HG03571 (cell line): ENCODE results near the gene GPATCH2.
"Not testable (repeated sequence)": the region's sequence is repeated elsewhere in the genome, so short reads cannot be mapped to it uniquely, and the experiment has no call there.

Experiments used
- ATAC-seq: cut with Tn5 transposase; IDR thresholded peaks from one replicate; pipeline ENCODE4 v1.9.1; 2021; ENCODE audit not compliant: unreplicated experiment

GPATCH2 gene

GRCh38 chr1:217584286-217584811 lies 46.5 kb downstream of the GPATCH2 start:
- ATAC-seq, result not testable (repeated sequence)

DNA sequence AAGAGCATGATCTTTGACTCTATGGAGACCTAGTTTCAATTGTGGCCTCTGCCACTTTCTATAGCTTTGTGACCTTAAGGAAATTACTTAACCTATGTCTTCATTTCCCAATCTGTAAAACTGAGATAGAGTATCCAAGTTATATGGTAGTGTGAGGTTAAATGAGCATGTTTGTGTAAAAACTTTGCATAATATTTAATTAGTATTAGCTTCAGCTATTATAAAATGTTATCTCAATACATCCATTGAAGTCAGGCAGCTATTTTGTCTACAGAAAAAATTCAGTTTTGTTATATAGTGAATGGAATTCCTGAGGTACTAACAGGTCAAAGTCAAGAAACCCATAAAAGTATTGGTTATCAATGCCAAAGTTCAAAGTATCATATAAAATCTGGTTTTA lies 53.6 kb downstream of the GPATCH2 start:
- ATAC-seq, result no peak

- ATAC-seq, result no peak
Measured at GRCh38 chr1:217574265-217574949, 56.5 kb downstream of the GPATCH2 start.

DNA sequence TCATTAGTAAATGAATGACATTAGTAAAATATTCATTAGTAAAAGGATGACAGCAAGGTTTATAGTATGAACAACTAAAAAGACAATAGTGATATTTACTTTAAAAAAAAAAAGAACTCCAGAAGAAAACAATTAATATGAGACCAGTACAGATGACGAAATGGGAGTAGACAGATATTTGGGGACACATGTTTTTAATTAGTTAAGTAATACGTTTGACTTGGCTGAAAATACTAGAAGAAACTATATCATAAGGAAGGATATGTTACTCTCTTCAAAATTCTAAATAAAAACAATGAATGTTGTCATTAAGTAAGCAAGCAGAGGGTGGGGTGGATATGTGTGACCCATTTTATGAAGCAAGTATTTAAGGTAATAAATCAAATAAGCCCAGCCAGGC lies 61.9 kb downstream of the GPATCH2 start:
- ATAC-seq, result no peak

DNA sequence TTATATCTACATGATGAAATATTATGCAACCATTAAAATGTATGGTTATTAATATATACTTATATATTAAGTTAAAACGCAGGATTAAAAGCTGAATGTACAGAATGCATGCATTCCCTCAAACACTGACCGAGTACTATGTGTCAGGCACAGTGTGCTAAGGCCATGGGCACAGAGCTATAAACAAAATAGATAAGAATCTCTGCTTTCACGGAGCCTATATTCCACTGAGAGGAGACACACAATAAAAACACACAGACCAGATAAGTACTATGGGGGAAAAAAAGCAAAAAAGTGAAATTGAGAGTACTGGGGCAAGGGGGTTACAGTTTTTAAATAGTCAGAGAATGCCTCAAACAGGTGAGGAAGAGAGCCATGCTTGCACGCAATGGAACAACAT lies 62.7 kb downstream of the GPATCH2 start:
- ATAC-seq, result no peak

- ATAC-seq, result no peak
Measured at GRCh38 chr1:217564833-217565232, 66.1 kb downstream of the GPATCH2 start.

- ATAC-seq, result no peak
Measured at GRCh38 chr1:217564207-217564606, 66.7 kb downstream of the GPATCH2 start.

DNA sequence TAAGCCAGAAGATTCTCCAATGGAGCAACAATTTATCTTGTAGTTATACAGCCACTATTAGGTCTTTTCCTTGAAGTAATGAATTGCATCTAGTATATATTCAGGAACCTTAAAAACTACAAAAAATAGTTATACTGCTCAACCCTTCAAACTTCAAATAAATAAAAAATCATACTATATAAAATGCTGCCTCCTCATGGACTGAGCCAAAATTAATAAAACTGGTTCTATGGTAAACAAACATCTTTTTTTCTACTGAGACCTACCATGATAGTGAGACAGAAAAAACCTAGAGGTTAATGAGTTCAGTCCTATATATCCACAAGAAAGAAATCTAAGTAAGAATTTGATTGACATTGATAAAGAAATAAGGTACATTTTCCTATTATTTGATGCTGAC lies 67.7 kb downstream of the GPATCH2 start:
- ATAC-seq, result no peak

- ATAC-seq, result no peak
Measured at GRCh38 chr1:217562229-217562878, 68.5 kb downstream of the GPATCH2 start.

DNA sequence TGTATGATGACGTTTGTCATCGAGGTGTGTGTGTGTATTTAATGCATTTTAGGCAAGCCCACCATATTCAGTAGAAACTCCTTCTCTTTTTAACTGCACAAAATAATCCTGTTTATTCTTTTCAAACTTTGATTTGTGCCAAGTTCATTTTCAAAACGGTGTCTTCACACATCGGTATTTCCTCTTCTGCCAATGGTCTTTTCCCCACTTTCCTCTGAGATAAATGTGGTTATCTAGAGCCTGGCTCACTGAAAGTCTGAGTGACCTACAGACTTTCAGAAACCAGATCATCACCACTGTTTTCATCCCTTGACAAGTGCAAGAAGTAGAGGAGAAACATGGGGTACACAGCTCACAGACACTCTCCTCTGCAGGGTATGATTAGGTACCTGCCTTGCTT lies 69.4 kb downstream of the GPATCH2 start:
- no peak for ATAC-seq

DNA sequence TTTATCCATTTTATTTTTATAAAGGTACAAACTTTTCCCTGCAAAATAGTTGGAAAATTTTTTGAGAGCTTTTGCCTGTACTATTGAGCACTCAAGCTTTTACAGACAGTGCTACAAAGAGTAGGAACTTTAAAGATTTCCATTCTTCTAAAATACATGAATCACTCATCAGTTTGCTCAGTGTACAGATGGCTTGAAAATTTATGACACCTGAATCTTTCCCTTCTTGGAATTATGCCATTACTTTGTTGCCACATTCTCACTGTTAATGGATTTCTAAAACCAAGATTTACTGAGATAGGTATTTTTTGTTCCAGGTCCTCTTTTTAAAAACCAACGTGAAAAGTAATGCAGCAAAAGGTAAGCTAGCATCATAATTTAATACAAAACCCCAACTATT lies 76.0 kb downstream of the GPATCH2 start:
- ATAC-seq, result no peak

GRCh38 chr1:217553949-217554509 lies 76.9 kb downstream of the GPATCH2 start:
- ATAC-seq, result no peak

- no peak for ATAC-seq
Measured at GRCh38 chr1:217552339-217552951, 78.4 kb downstream of the GPATCH2 start.

DNA sequence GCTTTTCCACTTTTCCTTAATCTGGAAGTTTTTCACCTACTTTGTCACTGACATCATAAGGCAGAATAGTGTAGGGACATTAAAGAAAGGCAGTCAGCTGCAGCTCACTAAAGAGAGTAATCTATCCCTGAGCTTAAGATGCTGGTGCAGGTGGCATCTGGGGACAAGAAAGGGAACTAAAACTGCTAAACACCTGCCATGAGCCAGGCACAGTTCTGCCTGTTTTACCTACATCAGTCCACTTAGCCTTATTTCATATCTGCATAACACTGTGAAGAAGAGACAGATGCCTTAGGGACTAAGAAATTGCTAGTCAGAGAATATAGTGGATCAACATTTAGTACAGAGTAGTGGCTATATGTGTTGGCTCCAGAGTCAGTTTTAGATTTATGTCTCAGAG lies 88.1 kb downstream of the GPATCH2 start:
- ATAC-seq, result peak; percentile 66

GRCh38 chr1:217542136-217542777 lies 88.6 kb downstream of the GPATCH2 start:
- no peak for ATAC-seq

GRCh38 chr1:217540321-217540720 lies 90.6 kb downstream of the GPATCH2 start:
- no peak for ATAC-seq

DNA sequence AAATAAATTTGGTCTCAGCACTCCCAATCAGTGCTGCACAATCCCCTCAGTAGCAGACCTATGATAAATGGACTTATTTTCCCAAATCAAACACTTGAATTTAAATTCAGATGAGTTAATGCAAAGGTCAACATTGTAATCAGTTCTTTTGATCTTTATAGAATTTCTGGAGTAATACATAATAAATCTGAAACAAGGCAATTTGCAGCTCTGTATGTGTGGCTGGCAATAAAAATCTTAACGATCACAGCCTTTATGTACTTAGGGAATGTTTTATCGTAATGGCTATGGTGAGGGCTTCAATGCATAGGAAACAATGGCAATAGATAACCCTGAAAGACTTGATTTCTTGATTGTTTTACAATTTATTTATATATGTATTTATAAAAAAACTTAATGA lies 91.4 kb downstream of the GPATCH2 start:
- no peak for ATAC-seq

- ATAC-seq, result no peak
Measured at GRCh38 chr1:217535601-217536377, 95.1 kb downstream of the GPATCH2 start.

GRCh38 chr1:217534566-217534965 lies 96.3 kb downstream of the GPATCH2 start:
- no peak for ATAC-seq

- ATAC-seq, result no peak
Measured at GRCh38 chr1:217528271-217528670, 102.6 kb downstream of the GPATCH2 start.

DNA sequence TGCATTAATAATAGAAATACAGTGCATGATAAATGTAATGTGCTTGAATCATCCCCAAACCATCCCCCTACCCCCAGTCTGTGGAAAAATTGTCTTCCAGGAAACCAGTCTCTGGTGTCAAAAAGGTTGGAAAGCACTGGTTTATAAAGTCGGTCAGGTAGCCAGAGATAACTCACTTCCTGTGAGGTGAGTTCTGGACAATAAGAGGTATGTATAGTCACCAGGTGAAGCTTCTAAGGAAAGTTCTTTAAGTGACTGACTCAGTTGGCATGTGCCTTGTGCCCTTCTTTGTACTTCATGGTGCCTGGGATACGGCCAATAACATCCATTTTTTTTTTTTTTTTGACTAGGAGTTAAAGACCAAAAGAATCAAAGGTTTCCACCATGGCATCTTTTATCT lies 103.7 kb downstream of the GPATCH2 start:
- ATAC-seq, result no peak
